HG03025 (cell line): Measurements from ENCODE around the gene FBLN1.

Experiments used
- ATAC-seq: cut with Tn5 transposase; IDR thresholded peaks from one replicate; pipeline ENCODE4 v1.9.1; 2021; ENCODE audit warnings: mild to moderate bottlenecking, moderate library complexity; ENCODE audit not compliant: unreplicated experiment, low FRiP score

Gene FBLN1

DNA sequence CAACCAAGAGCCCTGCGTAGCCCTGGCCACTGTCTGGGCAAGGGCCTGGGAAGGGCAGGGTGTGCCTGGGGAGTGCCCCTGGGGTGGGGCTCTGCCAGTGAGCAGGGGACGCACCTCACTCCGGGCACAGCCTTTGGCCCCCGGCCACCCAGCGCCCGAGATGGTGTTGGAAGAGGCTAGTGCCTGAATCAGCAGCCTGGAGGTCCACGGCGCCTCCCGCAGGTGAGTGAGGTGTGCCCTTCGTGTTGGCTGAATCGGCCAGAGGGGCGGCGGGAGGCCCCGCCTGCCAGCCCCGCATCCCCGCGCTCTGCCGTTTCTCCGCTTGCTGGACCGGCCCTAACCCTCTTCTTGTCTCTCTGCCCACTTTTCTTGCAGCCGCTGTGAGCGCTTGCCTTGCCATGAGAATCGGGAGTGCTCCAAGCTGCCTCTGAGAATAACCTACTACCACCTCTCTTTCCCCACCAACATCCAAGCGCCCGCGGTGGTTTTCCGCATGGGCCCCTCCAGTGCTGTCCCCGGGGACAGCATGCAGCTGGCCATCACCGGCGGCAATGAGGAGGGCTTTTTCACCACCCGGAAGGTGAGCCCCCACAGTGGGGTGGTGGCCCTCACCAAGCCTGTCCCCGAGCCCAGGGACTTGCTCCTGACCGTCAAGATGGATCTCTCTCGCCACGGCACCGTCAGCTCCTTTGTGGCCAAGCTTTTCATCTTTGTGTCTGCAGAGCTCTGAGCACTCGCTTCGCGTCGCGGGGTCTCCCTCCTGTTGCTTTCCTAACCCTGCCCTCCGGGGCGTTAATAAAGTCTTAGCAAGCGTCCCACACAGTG, 60.1 kb downstream of the FBLN1 start:
- ATAC-seq: no peak

DNA sequence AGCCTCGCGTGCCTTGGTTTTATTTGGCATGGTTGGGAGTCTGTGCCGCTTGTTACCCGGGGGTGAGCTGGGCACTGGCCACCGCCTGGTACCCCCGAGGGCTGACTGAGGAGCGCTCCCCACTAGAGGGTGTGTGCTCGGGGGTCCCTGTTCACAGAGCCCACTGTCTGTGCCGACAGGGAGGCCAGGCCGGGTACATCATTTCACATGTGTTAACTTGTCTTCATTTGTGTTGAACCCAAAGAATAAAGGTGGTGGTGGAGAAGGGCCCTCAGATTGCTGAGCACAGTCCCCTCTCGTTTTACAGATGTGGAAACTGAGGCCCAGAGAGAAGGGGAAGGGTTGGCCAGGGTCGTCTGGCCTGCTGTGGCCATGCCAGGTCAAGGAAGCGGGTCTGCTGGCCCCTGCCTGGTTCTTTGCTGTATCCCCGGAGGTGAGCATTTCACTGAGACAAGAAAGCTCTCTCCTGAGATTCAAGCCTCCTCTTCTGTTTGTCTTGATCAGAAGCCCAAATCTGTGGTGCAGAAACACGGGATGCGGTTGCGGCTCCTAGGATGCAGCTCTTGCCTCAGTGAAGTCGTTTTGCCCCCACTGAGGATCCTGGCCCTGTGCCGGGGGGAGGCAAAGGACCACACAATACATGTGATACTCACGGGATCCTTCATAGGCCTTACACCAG, 60.8 kb downstream of the FBLN1 start:
- ATAC-seq: no peak

GRCh38 chr22:45564349-45565030, 61.8 kb downstream of the FBLN1 start:
- no peak for ATAC-seq

- ATAC-seq: no peak
Measured at GRCh38 chr22:45565171-45565570, 62.5 kb downstream of the FBLN1 start.

DNA sequence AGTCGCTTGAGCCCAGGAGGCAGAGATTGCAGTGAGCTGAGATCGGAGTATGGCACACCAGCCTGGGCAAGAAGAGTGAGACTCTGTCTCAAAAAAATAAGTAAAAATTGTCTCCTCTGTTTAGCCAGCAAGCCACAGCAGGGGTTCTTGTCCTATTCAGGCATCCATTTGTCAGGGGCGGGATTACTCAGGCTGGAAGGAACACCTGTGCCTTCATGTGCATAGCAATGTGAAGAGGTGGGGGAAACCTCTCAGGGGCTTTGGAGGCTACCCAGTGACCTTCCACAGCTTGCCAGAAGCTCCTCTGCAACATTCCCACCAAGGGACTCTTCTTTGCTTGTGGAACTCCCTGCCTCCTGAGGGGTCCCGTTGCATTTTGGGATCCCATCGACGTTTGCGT, 63.3 kb downstream of the FBLN1 start:
- ATAC-seq: no peak

DNA sequence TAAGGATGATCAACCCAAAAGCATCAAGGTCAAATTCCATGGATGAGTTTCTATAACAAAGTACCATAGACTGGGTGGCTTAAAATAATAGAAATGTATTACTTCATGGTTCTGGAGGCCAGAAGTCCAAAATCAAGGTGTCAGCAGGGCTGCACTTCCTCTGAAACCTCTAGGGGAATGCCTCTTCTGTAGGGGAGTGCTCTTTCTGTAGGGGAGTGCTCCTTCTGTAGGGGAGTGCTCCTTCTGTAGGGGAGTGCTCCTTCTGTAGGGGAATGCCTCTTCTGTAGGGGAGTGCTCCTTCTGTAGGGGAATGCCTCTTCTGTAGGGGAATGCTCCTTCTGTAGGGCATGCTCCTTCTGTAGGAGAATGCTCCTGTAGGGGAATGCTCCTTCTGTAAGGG, 65.5 kb downstream of the FBLN1 start:
- ATAC-seq: no peak

- ATAC-seq: no peak
Measured at GRCh38 chr22:45571089-45571488, 68.4 kb downstream of the FBLN1 start.

DNA sequence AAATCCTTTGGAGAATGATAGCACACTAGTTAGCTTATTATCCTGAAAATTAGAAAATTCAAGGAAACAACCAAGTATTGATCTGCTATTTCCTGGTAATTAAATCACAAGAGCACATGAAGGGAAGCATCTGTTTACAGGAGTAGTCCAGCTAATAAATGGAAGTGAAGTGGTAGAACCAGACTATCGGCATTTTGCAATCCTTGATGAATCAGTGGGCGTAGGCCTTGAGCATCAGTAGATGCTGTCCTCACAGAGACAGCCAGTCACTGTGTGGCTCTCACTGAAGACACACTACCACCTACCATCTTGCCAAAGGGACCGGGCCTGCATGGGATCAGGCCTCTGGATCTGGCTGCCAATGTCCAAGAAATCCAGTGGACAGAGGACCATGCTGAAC, 69.8 kb downstream of the FBLN1 start:
- ATAC-seq: no peak

- ATAC-seq: no peak
Measured at GRCh38 chr22:45574069-45574703, 71.5 kb downstream of the FBLN1 start.

GRCh38 chr22:45575173-45575572, 72.5 kb downstream of the FBLN1 start:
- no peak for ATAC-seq

DNA sequence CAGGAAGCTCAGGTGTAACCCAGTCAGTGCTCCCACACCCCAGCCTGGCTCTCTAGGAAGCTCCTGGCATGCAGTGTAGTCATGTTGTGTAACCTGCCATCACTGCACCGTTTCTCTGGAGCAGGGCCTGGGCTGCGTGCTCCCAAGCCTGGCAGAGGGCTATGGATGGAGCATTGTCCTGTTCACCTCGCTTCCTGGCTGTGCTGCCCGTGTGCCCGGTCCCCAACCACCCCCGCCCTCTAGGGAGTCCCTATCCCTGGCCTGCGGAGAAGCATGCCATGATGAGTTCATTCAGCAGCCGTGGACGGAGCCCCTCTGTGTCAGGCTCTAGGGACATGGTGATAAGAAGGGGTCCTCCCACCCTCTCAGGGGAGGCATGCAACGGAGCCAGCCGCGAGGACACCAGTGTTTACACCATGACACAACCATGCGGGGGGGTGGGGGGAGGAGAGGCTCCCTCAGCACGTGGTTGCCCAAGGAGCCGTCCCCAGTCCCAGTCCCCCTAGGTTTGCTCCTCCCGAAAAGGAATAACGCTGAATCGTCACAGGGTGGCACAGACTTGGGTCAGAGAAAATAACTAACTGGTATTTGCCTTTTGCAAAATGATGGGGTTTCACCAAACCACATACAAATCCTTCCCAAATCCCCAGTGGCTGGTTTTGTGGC, 73.1 kb downstream of the FBLN1 start:
- no peak for ATAC-seq

- ATAC-seq: no peak
Measured at GRCh38 chr22:45576273-45576625, 73.6 kb downstream of the FBLN1 start.

DNA sequence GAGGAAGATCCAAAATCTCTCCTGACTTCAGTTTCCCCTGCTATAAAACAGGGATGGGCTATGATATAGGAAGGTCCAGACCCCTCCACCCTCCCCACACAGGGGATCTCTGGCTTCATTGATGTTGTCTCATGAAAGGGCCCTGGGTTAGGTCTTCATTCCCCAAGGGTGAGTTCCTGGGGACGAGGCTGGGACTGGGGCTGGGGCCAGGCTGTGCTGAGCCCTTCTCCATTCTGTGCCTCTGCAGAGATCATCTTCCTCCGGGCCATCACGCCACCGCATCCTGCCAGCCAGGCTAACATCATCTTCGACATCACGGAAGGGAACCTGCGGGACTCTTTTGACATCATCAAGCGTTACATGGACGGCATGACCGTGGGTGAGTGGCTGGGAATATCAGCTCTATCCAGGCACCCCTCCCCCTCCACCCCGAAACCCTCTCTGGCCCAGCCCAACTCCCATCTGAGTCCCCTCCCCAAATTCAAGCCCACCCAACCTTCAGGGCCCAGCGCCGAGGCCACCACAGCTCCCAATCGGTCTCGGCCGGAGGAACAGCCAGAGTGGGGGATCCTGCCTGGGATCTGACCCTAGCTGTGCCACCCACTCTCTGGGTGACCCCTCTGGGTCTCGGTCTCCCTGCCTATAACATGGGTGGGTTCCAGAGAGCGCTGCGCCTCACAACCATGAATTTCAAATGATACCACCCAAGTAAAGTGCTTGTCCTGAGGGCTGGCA, 74.2 kb downstream of the FBLN1 start:
- ATAC-seq: no peak

DNA sequence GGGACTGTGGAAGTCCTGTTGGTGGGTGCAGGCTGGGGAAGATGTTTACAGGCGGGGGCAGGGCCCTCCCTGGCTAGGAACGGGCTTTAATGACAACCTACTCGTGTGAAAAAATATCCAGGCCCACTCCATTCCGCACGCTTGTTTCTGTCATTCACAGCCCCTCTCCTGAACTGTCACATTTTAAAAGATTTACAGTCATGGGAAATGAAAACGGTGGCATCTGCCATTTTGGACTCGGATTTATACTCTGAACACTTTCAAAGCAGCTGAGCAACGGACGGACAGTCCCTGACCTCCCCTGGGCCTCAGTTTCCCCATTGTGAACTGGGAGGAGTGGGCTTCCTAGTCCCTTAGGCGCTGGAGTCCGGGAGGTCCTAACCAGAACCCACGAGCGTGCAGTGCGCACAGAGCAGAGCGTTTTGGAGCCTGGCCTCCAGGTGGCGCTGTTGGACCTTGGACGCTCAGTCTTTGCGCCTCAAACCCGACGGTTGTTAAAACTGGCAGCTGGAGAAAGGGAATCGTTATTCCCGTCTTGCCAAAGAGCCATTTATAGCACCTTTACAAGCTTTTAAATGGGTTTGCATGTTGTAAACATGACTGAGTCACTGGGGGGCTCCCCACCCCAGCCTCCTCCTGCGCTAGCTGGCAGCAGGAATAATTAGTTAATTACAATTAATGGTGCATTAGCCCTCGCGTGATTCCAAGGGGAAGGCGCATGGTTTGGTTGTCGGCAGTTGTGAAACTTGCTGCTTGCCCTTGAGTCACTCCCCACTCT, 75.3 kb downstream of the FBLN1 start:
- ATAC-seq: no peak

- no peak for ATAC-seq
Measured at GRCh38 chr22:45578524-45579147, 76.0 kb downstream of the FBLN1 start.

- no peak for ATAC-seq
Measured at GRCh38 chr22:45579306-45579705, 76.6 kb downstream of the FBLN1 start.

GRCh38 chr22:45579806-45580725, 77.4 kb downstream of the FBLN1 start:
- ATAC-seq: no peak
